Measurements from ENCODE around the gene RSU1. TPM values are rescaled to one million over a fixed set of nuclear protein-coding genes. Genes with fewer than 3 reads are reported as not detected.

The RSU1 gene
- polyA plus RNA-seq, 3 donors: 45.7 to 111 (median 100) TPM

- H3K4me1 Mint-ChIP-seq: no peaks in the 10 kb centered on the region
- no peak overlapping the region for H3K4me3 Mint-ChIP-seq
- H3K27me3 Mint-ChIP-seq (ENCODE audit: low read depth in 3 of 3): peaks cover 0 to 3% (median 0%) of the 10 kb centered on the region in 3 donors
- H2AFZ ChIP-seq (ENCODE audit: insufficient read depth, low read depth, low read length, poor library complexity, severe bottlenecking): no peak overlapping the region
- H3K79me2 ChIP-seq (ENCODE audit: insufficient read depth, low read length): no peaks in the 10 kb centered on the region
- no peak for DNase-seq
- H3K4me3 ChIP-seq (replicated peaks in 1 of 3; ENCODE audit: low read depth in 2 of 3, low read length in 3 of 3): no peak overlapping the region
- H3K27me3 ChIP-seq (ENCODE audit: control insufficient read depth in 2 of 2, insufficient read depth in 2 of 2, low read length in 2 of 2): no peaks in the 10 kb centered on the region
- no peaks in the 10 kb centered on the region for H4K20me1 ChIP-seq (ENCODE audit: insufficient read depth, low read length)
- no peak overlapping the region for H3K27ac ChIP-seq (ENCODE audit: low read depth in 1 of 2, low read length in 2 of 2)
- WGBS (ENCODE audit: insufficient coverage): 80% methylated on average over 2 of the region's 11 CpGs
- no peak overlapping the region for H3K27ac Mint-ChIP-seq
- no peak overlapping the region for H3K4me2 ChIP-seq (replicated peaks; ENCODE audit: extremely low read depth, low read length, poor library complexity, severe bottlenecking)
- no peaks in the 10 kb centered on the region for H3K4me1 ChIP-seq (ENCODE audit: control insufficient read depth in 1 of 2, insufficient read depth in 2 of 2, low read length in 2 of 2)
- intact Hi-C loops (cut with micrococcal nuclease): no loop called here
- H3K36me3 Mint-ChIP-seq: peaks cover 29 to 36% of the 10 kb centered on the region in 2 donors
- peaks cover 3 to 25% of the 10 kb centered on the region in 2 donors for H3K36me3 ChIP-seq (replicated peaks in 1 of 2; ENCODE audit: control insufficient read depth in 1 of 2, insufficient read depth in 2 of 2, low read length in 2 of 2)
- H3K9ac ChIP-seq (ENCODE audit: insufficient read depth, low read length, poor library complexity, severe bottlenecking): no peak overlapping the region
- H3K9me3 Mint-ChIP-seq: peaks cover 0 to 3% (median 0%) of the 10 kb centered on the region in 7 donors
- no peaks in the 10 kb centered on the region for H3K9me3 ChIP-seq (replicated peaks in 1 of 2; ENCODE audit: control insufficient read depth in 1 of 2, insufficient read depth in 1 of 2, low read length in 2 of 2)
- no peak for TF ChIP-seq CTCF (IDR thresholded peaks at IDR 0.05)
Observed at GRCh38 chr10:16592378-16592777, 224.8 kb downstream of the RSU1 start.

GRCh38 chr10:16586358-16587138, 230.7 kb downstream of the RSU1 start:
- Histone ChIP-seq H3K27me3 (ENCODE audit: control insufficient read depth in 2 of 2, insufficient read depth in 2 of 2, low read length in 2 of 2) (no peaks in the 10 kb centered on the region), H3K4me1 (ENCODE audit: control insufficient read depth in 1 of 2, insufficient read depth in 2 of 2, low read length in 2 of 2) (no peaks in the 10 kb centered on the region), H4K20me1 (ENCODE audit: insufficient read depth, low read length) (no peaks in the 10 kb centered on the region), H3K4me2 (replicated peaks; ENCODE audit: extremely low read depth, low read length, poor library complexity, severe bottlenecking) (no peak overlapping the region), H3K4me3 (replicated peaks in 1 of 3; ENCODE audit: low read depth in 2 of 3, low read length in 3 of 3) (no peak overlapping the region), H3K27ac (ENCODE audit: low read depth in 1 of 2, low read length in 2 of 2) (no peak overlapping the region), H3K36me3 (replicated peaks in 1 of 2; ENCODE audit: control insufficient read depth in 1 of 2, insufficient read depth in 2 of 2, low read length in 2 of 2) (peaks cover 0 to 3% of the 10 kb centered on the region in 2 donors), H3K79me2 (ENCODE audit: insufficient read depth, low read length) (no peaks in the 10 kb centered on the region), H2AFZ (ENCODE audit: insufficient read depth, low read depth, low read length, poor library complexity, severe bottlenecking) (no peak overlapping the region), H3K9ac (ENCODE audit: insufficient read depth, low read length, poor library complexity, severe bottlenecking) (no peak overlapping the region), H3K9me3 (replicated peaks in 1 of 2; ENCODE audit: control insufficient read depth in 1 of 2, insufficient read depth in 1 of 2, low read length in 2 of 2) (no peaks in the 10 kb centered on the region)
- intact Hi-C loops (cut with micrococcal nuclease): no loop called here
- no peak for TF ChIP-seq CTCF (IDR thresholded peaks at IDR 0.05)
- Mint-ChIP-seq H3K9me3 (peaks cover 0 to 4% (median 2%) of the 10 kb centered on the region in 7 donors), H3K27me3 (ENCODE audit: low read depth in 3 of 3) (peaks cover 2 to 3% (median 2%) of the 10 kb centered on the region in 3 donors), H3K4me1 (no peaks in the 10 kb centered on the region), H3K27ac (no peak overlapping the region), H3K4me3 (no peak overlapping the region), H3K36me3 (peaks cover 3% of the 10 kb centered on the region in 2 donors)
- DNase-seq: no peak
- WGBS (ENCODE audit: insufficient coverage): 94% methylated on average over 3 of the region's 7 CpGs
